SK-N-SH (cell line): ENCODE results near the gene DLG2. TPM values are rescaled to one million over a fixed set of nuclear protein-coding genes. Genes with fewer than 3 reads are reported as not detected.

ENCODE experiments used
- CTCF ChIA-PET: fragments of 300-600, 350-600 bp; formaldehyde crosslinking; extraction: SDS; loops from one replicate; lab custom pipeline; 2021; lab: Yijun Ruan, JAX
- POLR2A ChIA-PET: fragments of 350-600 bp; sonication (Branson Sonifier 250); formaldehyde crosslinking; extraction: SDS; loops from one replicate; lab custom pipeline; 2020; ENCODE audit warnings: antibody characterized with exemption, inconsistent platforms; lab: Yijun Ruan, JAX
- DNase-seq: peaks from one replicate; pipeline ENCODE4 v3.0.0; 2012
- H2AFZ ChIP-seq: fragments of 200-600 bp; sonication (generic); 2 replicates; pipeline ENCODE4 v1.8.1; 2016; ENCODE audit warnings: antibody characterized with exemption, mild to moderate bottlenecking, low read depth
- H3F3A ChIP-seq: fragments of 200-600 bp; sonication (generic); replicated peaks from 2 replicates; pipeline ENCODE3; 2016; ENCODE audit warnings: antibody characterized with exemption, mild to moderate bottlenecking; ENCODE audit not compliant: insufficient read depth
- H3K27ac ChIP-seq, 2 experiments: fragments of 200-500 bp in 1 of 2; fragments of 200-600 bp in 1 of 2; sonication (Bioruptor generic) in 1 of 2; sonication (generic), shearing (Covaris generic) in 1 of 2; 2 replicates each; pipeline versions ENCODE4 v1.5.1 to v1.6.1; 2014 to 2016; ENCODE audit warnings: low read depth in 2 of 2, inconsistent platforms in 1 of 2, low read length in 1 of 2, mild to moderate bottlenecking in 1 of 2, mixed read lengths in 1 of 2
- H3K27me3 ChIP-seq: fragments of 200-600 bp; sonication (generic), shearing (Covaris generic); 2 replicates; pipeline ENCODE4 v1.6.1; 2016; ENCODE audit warnings: mixed run types; ENCODE audit not compliant: insufficient read depth
- H3K36me3 ChIP-seq, 2 experiments: fragments of 200-500 bp in 1 of 2; fragments of 200-600 bp in 1 of 2; sonication (Bioruptor generic) in 1 of 2; sonication (generic) in 1 of 2; replicated peaks in 1 of 2; 2 replicates each; pipeline versions ENCODE3 to v1.5.1; 2014 to 2016; ENCODE audit warnings: low read length in 1 of 2, mild to moderate bottlenecking in 1 of 2; ENCODE audit not compliant: insufficient read depth in 2 of 2, control insufficient read depth in 1 of 2
- H3K4me1 ChIP-seq, 2 experiments: fragments of 200-500 bp in 1 of 2; fragments of 200-600 bp in 1 of 2; sonication (Bioruptor generic) in 1 of 2; sonication (generic), shearing (Covaris generic) in 1 of 2; 2 replicates each; pipeline versions ENCODE4 v1.5.1 to v1.6.1; 2014 to 2016; ENCODE audit warnings: low read depth in 1 of 2, low read length in 1 of 2, mixed run types in 1 of 2; ENCODE audit not compliant: insufficient read depth in 2 of 2, control insufficient read depth in 1 of 2
- H3K4me2 ChIP-seq: fragments of 200-600 bp; sonication (generic), shearing (Covaris generic); 2 replicates; pipeline ENCODE4 v1.6.1; 2017; ENCODE audit warnings: mixed run types
- H3K4me3 ChIP-seq, 2 experiments: fragments of 200-500 bp in 1 of 2; fragments of 200-600 bp in 1 of 2; sonication (Bioruptor generic) in 1 of 2; sonication (generic), shearing (Covaris generic) in 1 of 2; 2 replicates each; pipeline versions ENCODE4 v1.5.1 to v1.8.1; 2014 to 2016; ENCODE audit warnings: low read depth in 2 of 2, inconsistent platforms in 1 of 2, low read length in 1 of 2, mild to moderate bottlenecking in 1 of 2, mixed read lengths in 1 of 2, moderate library complexity in 1 of 2
- H3K79me2 ChIP-seq: fragments of 200-600 bp; sonication (generic); 2 replicates; pipeline ENCODE4 v1.8.1; 2017; ENCODE audit warnings: mild to moderate bottlenecking; ENCODE audit not compliant: insufficient read depth
- H3K9ac ChIP-seq: fragments of 200-600 bp; sonication (generic); 2 replicates; pipeline ENCODE4 v1.6.1; 2017; ENCODE audit warnings: mixed run types
- H3K9me2 ChIP-seq: fragments of 200-600 bp; sonication (generic); 2 replicates; pipeline ENCODE4 v1.6.1; 2017; ENCODE audit warnings: mixed run types
- H3K9me3 ChIP-seq: fragments of 200-600 bp; sonication (generic); 2 replicates; pipeline ENCODE4 v1.6.1; 2017; ENCODE audit warnings: mixed run types, mild to moderate bottlenecking, moderate library complexity
- H4K20me1 ChIP-seq: fragments of 200-600 bp; sonication (generic); 2 replicates; pipeline ENCODE4 v1.6.1; 2017; ENCODE audit warnings: mild to moderate bottlenecking, mixed run types; ENCODE audit not compliant: insufficient read depth
- CHD2 ChIP-seq: fragments of 150-350 bp; IDR thresholded peaks from 2 replicates; pipeline ENCODE4 v1.6.1; 2018; ENCODE audit warnings: low read length; ENCODE audit not compliant: partially characterized antibody
- ELF1 ChIP-seq: IDR thresholded peaks from 2 replicates; pipeline ENCODE4 v1.4.0; 2012
- EP300 ChIP-seq, 2 experiments: IDR thresholded peaks; 2 replicates each; pipeline versions ENCODE4 v1.4.0 to v1.6.1; 2012; ENCODE audit warnings: borderline replicate concordance in 1 of 2, low read depth in 1 of 2, low read length in 1 of 2
- EZH2phosphoT487 ChIP-seq: fragments of 200-600 bp; sonication (generic); IDR thresholded peaks from 2 replicates; pipeline ENCODE4 v1.6.1; 2017; ENCODE audit warnings: low read depth, mixed run types, mild to moderate bottlenecking, antibody characterized with exemption, moderate library complexity, borderline replicate concordance
- FOXJ3 ChIP-seq: sonication (generic); formaldehyde crosslinking; IDR thresholded peaks from 2 replicates; pipeline ENCODE4 v1.5.1; 2020; ENCODE audit warnings: mild to moderate bottlenecking, missing genetic modification reagents
- FOXM1 ChIP-seq: IDR thresholded peaks from 2 replicates; pipeline ENCODE4 v1.4.0; 2012; ENCODE audit warnings: low read depth, mild to moderate bottlenecking
- GABPA ChIP-seq: IDR thresholded peaks from 2 replicates; pipeline ENCODE4 v1.4.0; 2012; ENCODE audit warnings: low read depth, mild to moderate bottlenecking
- GATA2 ChIP-seq: sonication (generic); formaldehyde crosslinking; IDR thresholded peaks from 2 replicates; pipeline ENCODE4 v1.5.0; 2020; ENCODE audit warnings: mild to moderate bottlenecking, missing genetic modification reagents
- JUND ChIP-seq: IDR thresholded peaks from 2 replicates; pipeline ENCODE4 v1.4.0; 2012
- MXI1 ChIP-seq: IDR thresholded peaks from 2 replicates; pipeline ENCODE4 v1.6.1; 2012; ENCODE audit warnings: mild to moderate bottlenecking, low read depth, low read length, improper control_type of control experiment
- NFIC ChIP-seq: IDR thresholded peaks from 2 replicates; pipeline ENCODE4 v1.4.0; 2012; ENCODE audit warnings: borderline replicate concordance
- NRF1 ChIP-seq: IDR thresholded peaks from 2 replicates; pipeline ENCODE4 v1.6.1; 2012; ENCODE audit warnings: low read depth, mild to moderate bottlenecking, low read length
- RCOR1 ChIP-seq: fragments of 150-350 bp; IDR thresholded peaks from 2 replicates; pipeline ENCODE4 v1.6.1; 2017; ENCODE audit warnings: antibody characterized with exemption, low read length
- SMC3 ChIP-seq: IDR thresholded peaks from 2 replicates; pipeline ENCODE4 v1.6.1; 2012; ENCODE audit warnings: low read depth, low read length, improper control_type of control experiment
- TAF1 ChIP-seq: IDR thresholded peaks from 2 replicates; pipeline ENCODE4 v1.6.1; 2012; ENCODE audit warnings: low read depth, mild to moderate bottlenecking, low read length, moderate library complexity, borderline replicate concordance
- TEAD4 ChIP-seq: IDR thresholded peaks from 2 replicates; pipeline ENCODE4 v1.4.0; 2012; ENCODE audit warnings: mild to moderate bottlenecking, borderline replicate concordance; ENCODE audit not compliant: insufficient read depth
- YY1 ChIP-seq: IDR thresholded peaks from 2 replicates; pipeline ENCODE4 v1.4.0; 2012; ENCODE audit warnings: low read depth, mild to moderate bottlenecking
- WGBS: methylation state at CpG from one replicate; pipeline ENCODE4 v1.1.6; 2017; ENCODE audit warnings: low lambda C conversion rate; 5-methylcytosine and 5-hydroxymethylcytosine counted together
- polyA plus RNA-seq, 3 experiments: library from polyadenylated mRNA; depleted of rRNA; stranded (reverse); fragments of >200 nt; gene quantifications; 2 replicates each; pipeline ENCODE4 v1.2.3, GENCODE V29; 2012
- TF ChIP-seq, protein P1 (sequence below): fragments of 200-600 bp; sonication (generic); IDR thresholded peaks from 2 replicates; pipeline ENCODE4 v1.6.1; 2017; ENCODE audit warnings: antibody characterized with exemption, mild to moderate bottlenecking, moderate library complexity
- TF ChIP-seq, protein P2 (sequence below): IDR thresholded peaks from 2 replicates; pipeline ENCODE4 v1.4.0; 2012; ENCODE audit warnings: low read depth
- TF ChIP-seq, protein P3 (sequence below): fragments of 150-350 bp; IDR thresholded peaks from 2 replicates; pipeline ENCODE4 v1.6.1; 2016; ENCODE audit warnings: mild to moderate bottlenecking, low read depth, low read length

DLG2 gene
- polyA plus RNA-seq, 1 of the 3 experiments (the other 2 are of a cell fraction): 0.21 TPM

DNA sequence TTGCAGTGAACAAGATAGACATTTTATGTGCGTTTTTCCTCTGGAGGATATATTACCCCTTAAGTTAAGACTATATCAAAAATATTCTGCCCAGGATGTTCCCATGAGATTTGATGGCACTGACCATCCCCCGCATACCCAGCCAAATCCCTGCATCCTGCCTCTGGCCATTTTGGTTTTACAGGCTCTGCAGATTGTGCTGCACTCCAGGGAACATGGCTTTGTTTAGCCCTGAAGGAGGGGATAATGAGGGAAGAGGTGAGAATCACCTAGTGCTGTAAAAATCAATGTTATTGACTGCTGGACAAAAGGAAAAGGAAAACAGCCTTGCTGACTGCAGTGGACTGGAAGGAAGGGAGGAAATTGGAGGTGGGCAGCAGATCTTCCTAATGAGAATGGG is 717.4 kb downstream of the DLG2 start (continued):
- TF ChIP-seq, protein P1, sequence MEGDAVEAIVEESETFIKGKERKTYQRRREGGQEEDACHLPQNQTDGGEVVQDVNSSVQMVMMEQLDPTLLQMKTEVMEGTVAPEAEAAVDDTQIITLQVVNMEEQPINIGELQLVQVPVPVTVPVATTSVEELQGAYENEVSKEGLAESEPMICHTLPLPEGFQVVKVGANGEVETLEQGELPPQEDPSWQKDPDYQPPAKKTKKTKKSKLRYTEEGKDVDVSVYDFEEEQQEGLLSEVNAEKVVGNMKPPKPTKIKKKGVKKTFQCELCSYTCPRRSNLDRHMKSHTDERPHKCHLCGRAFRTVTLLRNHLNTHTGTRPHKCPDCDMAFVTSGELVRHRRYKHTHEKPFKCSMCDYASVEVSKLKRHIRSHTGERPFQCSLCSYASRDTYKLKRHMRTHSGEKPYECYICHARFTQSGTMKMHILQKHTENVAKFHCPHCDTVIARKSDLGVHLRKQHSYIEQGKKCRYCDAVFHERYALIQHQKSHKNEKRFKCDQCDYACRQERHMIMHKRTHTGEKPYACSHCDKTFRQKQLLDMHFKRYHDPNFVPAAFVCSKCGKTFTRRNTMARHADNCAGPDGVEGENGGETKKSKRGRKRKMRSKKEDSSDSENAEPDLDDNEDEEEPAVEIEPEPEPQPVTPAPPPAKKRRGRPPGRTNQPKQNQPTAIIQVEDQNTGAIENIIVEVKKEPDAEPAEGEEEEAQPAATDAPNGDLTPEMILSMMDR: no peak
- TF ChIP-seq EP300 (IDR thresholded peaks at IDR 0.05; ENCODE audit: borderline replicate concordance in 1 of 2, low read depth in 1 of 2, low read length in 1 of 2) (no peak), FOXM1 (no peak)
- TF ChIP-seq, all 33 proteins: peak for 0

DNA sequence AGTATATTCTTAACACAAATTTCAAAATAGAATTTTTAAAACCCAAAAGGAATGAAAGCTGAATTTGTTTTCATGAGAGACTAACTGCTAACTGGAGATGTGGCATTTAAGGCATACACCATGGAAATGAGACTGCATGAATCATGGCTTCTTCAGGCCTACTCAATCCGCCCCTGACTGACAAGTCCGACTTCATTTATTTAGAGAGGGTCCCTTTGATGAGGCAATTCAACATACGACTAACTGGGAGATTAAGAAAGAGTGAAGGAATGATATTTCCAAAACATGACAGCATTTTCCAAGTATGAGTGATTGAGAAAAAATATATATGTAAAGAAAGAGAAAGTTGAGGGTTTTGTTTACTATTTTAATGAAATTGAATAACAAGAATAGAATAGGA is 720.1 kb downstream of the DLG2 start:
- H3K9me2 ChIP-seq: no peaks in the 10 kb centered on the region
- no peak overlapping the region for H3K4me3 ChIP-seq
- H3K4me2 ChIP-seq: no peak overlapping the region
- no peaks in the 10 kb centered on the region; a peak in 1 of 4 replicates for H3K4me1 ChIP-seq
- H3F3A ChIP-seq: no peaks in the 10 kb centered on the region
- H3K9ac ChIP-seq: no peak overlapping the region
- WGBS: 7% methylated on average over 3 of the region's 3 CpGs
- no peak for TF ChIP-seq RCOR1
- TF ChIP-seq, protein P2, sequence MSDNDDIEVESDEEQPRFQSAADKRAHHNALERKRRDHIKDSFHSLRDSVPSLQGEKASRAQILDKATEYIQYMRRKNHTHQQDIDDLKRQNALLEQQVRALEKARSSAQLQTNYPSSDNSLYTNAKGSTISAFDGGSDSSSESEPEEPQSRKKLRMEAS: no peak
- no peak for TF ChIP-seq YY1
- TF ChIP-seq MXI1: no peak
- no peak for TF ChIP-seq NFIC
- no peak for TF ChIP-seq EZH2phosphoT487
- no peaks in the 10 kb centered on the region for H3K27me3 ChIP-seq
- H4K20me1 ChIP-seq: no peaks in the 10 kb centered on the region
- no peaks in the 10 kb centered on the region for H3K9me3 ChIP-seq
- POLR2A ChIA-PET: no interaction called here
- no peak overlapping the region for H2AFZ ChIP-seq
- no peak overlapping the region for H3K27ac ChIP-seq
- CTCF ChIA-PET: no interaction called here
- no peaks in the 10 kb centered on the region for H3K79me2 ChIP-seq
- DNase-seq: no peak
- H3K36me3 ChIP-seq: no peaks in the 10 kb centered on the region

DNA sequence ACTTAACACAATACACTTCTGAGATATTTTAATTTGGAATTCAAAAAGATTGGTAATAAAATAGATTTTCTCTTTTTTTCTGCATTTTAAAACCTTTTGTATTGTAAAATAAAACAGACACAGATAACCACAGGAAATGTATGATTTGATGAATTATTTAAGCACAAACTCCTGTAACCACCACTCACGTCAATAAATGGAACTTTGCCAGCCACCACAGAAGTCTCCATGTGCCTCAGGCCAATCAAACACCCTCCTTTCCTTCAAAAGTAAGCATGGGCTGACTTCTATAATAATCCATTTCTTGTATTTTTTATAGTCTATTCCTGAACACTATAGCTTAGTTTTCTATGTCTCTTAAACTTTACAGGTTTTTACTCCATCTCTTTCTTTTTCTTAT is 721.7 kb downstream of the DLG2 start:
- Histone ChIP-seq H3F3A (no peaks in the 10 kb centered on the region), H3K27me3 (no peaks in the 10 kb centered on the region), H3K36me3 (no peaks in the 10 kb centered on the region), H3K4me2 (no peak overlapping the region), H3K9me3 (no peaks in the 10 kb centered on the region), H3K4me1 (no peaks in the 10 kb centered on the region; a peak in 1 of 4 replicates), H3K27ac (no peak overlapping the region), H3K4me3 (no peak overlapping the region), H3K9ac (no peak overlapping the region), H2AFZ (no peak overlapping the region), H3K79me2 (no peaks in the 10 kb centered on the region), H3K9me2 (no peaks in the 10 kb centered on the region), H4K20me1 (no peaks in the 10 kb centered on the region)
- TF ChIP-seq ELF1: no peak
- no peak for TF ChIP-seq EP300 (IDR thresholded peaks at IDR 0.05; ENCODE audit: borderline replicate concordance in 1 of 2, low read depth in 1 of 2, low read length in 1 of 2)
- TF ChIP-seq YY1: no peak
- TF ChIP-seq GATA2 (CRISPR knock-in tag): no peak
- TF ChIP-seq JUND: no peak
- TF ChIP-seq NRF1: no peak
- no peak for TF ChIP-seq FOXJ3 (CRISPR knock-in tag)
- TF ChIP-seq, protein P3, sequence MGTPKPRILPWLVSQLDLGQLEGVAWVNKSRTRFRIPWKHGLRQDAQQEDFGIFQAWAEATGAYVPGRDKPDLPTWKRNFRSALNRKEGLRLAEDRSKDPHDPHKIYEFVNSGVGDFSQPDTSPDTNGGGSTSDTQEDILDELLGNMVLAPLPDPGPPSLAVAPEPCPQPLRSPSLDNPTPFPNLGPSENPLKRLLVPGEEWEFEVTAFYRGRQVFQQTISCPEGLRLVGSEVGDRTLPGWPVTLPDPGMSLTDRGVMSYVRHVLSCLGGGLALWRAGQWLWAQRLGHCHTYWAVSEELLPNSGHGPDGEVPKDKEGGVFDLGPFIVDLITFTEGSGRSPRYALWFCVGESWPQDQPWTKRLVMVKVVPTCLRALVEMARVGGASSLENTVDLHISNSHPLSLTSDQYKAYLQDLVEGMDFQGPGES: no peak
- no peak for TF ChIP-seq TAF1
- no peak for TF ChIP-seq CHD2
- TF ChIP-seq GABPA: no peak
- TF ChIP-seq TEAD4: no peak
- no peak for TF ChIP-seq SMC3
- CTCF ChIA-PET: no interaction called here
- POLR2A ChIA-PET: no interaction called here
- no peak for DNase-seq
- 0% methylated on average over 1 of the region's 1 CpG for WGBS
